SK-N-MC (cell line): ENCODE data around the gene ADD3.

ENCODE experiments used
- EZH2 ChIP-seq: fragments of 200-600 bp; sonication (generic); IDR thresholded peaks from one replicate; pipeline ENCODE4 v1.6.1; 2017; ENCODE audit warnings: antibody characterized with exemption
- FOXP2 ChIP-seq: optimal IDR thresholded peaks from 2 replicates; pipeline ENCODE3; 2011; ENCODE audit warnings: mild to moderate bottlenecking, moderate library complexity; ENCODE audit not compliant: insufficient read depth; ENCODE audit errors: extremely low read length, control extremely low read depth
- POLR2AphosphoS5 ChIP-seq: IDR thresholded peaks from 2 replicates; pipeline ENCODE4 v1.6.1; 2012; ENCODE audit warnings: mild to moderate bottlenecking, low read depth, low read length, borderline replicate concordance

DNA sequence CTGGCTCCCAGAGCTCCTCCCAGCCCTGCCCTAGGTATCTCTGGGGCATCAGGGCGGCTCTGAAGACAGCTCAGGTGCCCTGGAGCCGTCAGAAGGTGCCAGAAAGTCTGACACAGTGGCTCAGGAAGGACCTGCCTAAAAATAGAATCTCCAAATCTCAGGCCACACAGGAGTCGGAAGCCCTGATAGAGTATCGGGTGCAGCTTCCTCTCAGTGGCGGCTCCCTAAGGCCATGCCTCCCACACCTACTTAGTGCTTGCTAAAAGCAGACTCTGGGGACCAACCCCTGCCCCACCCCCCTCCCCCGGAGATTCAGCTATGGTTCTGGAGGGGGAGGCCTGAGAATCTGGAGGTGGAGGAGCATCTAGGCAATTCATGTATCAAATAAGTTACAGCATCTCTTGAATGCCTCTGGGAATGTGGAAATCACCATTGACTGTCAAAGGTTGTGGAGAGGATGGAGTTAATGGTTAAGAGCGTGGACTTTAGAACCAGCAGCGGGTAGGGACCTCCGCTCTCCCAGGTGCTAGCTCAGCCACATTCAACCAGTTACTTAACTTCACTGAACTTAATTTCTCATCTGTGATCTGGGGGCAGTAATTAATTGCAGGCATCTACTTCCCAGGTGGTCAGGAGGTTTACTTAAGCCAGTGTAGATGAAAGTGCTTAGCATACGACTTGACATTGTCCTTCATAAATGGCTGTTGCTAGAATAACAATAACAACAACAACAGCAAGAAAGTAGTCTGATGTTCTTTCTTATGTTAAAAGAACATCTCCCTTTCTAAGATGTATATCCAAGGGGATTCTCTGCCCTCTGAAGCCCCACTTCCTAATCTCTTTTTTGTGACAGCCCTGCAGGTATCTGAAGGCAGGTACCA is 161.1 kb downstream of the ADD3 start:
- no peak for TF ChIP-seq POLR2AphosphoS5
- no peak for TF ChIP-seq EZH2
- TF ChIP-seq FOXP2, result no peak
